CD4-positive, alpha-beta T cell (primary cell): ENCODE measurements around the gene TSPAN33. TPM values are rescaled to one million over a fixed set of nuclear protein-coding genes. Genes with fewer than 3 reads are reported as not detected.

Experiments used
- ATAC-seq: fragments of 200-7000 bp; cut with Tn5 transposase; one replicate; pipeline ENCODE4 v1.10.0; 2022; ENCODE audit warnings: mild to moderate bottlenecking; ENCODE audit not compliant: poor library complexity
- CTCF ChIA-PET: fragments of 350-600 bp; sonication (Branson Sonifier 250); formaldehyde crosslinking; loops from one replicate; lab custom pipeline; 2021; ENCODE audit warnings: antibody characterized with exemption, inconsistent platforms; lab: Charles Lee
- POLR2A ChIA-PET: fragments of 350-600 bp; sonication (Branson Sonifier 250); formaldehyde crosslinking; loops from one replicate; lab custom pipeline; 2021; ENCODE audit warnings: antibody characterized with exemption, inconsistent platforms; lab: Charles Lee
- DNase-seq, 14 experiments: peaks; one replicate each; pipeline ENCODE4 v3.0.0-alpha.2; 2013 to 2020; ENCODE audit warnings: mixed read lengths in 2 of 14
- H3K27ac ChIP-seq, 2 donors: one replicate each; pipeline versions ENCODE4 v1.5.1 to v1.7.0; 2013; ENCODE audit warnings: low read length in 2 of 2, low read depth in 1 of 2, mild to moderate bottlenecking in 1 of 2
- H3K27me3 ChIP-seq, 2 experiments: 1 replicate in 1 of 2; 2 replicates in 1 of 2; pipeline versions ENCODE4 v1.6.1 to v1.7.0; 2013; ENCODE audit warnings: low read length in 2 of 2, control low read depth in 1 of 2, mild to moderate bottlenecking in 1 of 2, moderate library complexity in 1 of 2; ENCODE audit not compliant: insufficient read depth in 2 of 2, control insufficient read depth in 1 of 2
- H3K36me3 ChIP-seq: one replicate; pipeline ENCODE4 v1.6.1; 2013; ENCODE audit warnings: low read length, control low read depth; ENCODE audit not compliant: insufficient read depth
- H3K4me1 ChIP-seq: one replicate; pipeline ENCODE4 v1.6.1; 2013; ENCODE audit warnings: low read length, control low read depth; ENCODE audit not compliant: insufficient read depth
- H3K4me3 ChIP-seq: one replicate; pipeline ENCODE4 v1.5.1; 2013; ENCODE audit warnings: mild to moderate bottlenecking, low read length, moderate library complexity
- H3K9me3 ChIP-seq, 2 experiments: 1 replicate in 1 of 2; 2 replicates in 1 of 2; pipeline versions ENCODE4 v1.6.1 to v1.7.0; 2013; ENCODE audit warnings: low read length in 2 of 2, mild to moderate bottlenecking in 2 of 2, control low read depth in 1 of 2, moderate library complexity in 1 of 2; ENCODE audit not compliant: control insufficient read depth in 1 of 2, insufficient read depth in 1 of 2
- H3K27ac Mint-ChIP-seq: one replicate; pipeline ENCODE4 v1.8.0; 2020; ENCODE audit warnings: mixed read lengths
- H3K27me3 Mint-ChIP-seq: one replicate; pipeline ENCODE4 v1.8.0; 2021; ENCODE audit warnings: mixed read lengths
- H3K36me3 Mint-ChIP-seq: one replicate; pipeline ENCODE4 v1.8.0; 2021; ENCODE audit warnings: low read depth, mixed read lengths
- H3K4me1 Mint-ChIP-seq: one replicate; pipeline ENCODE4 v1.8.0; 2021; ENCODE audit warnings: low read depth, mixed read lengths
- H3K4me3 Mint-ChIP-seq: one replicate; pipeline ENCODE4 v1.8.0; 2020; ENCODE audit warnings: mild to moderate bottlenecking, mixed read lengths
- H3K9me3 Mint-ChIP-seq: one replicate; pipeline ENCODE4 v1.8.0; 2020; ENCODE audit warnings: mixed read lengths
- CTCF ChIP-seq: fragments of 200-600 bp; IDR thresholded peaks from one replicate; pipeline ENCODE4 v1.8.0; 2022; ENCODE audit warnings: antibody characterized with exemption, mild to moderate bottlenecking
- intact Hi-C, 2 experiments: fragments of 100-400 bp; cut with DNase I in 1 of 2; cut with micrococcal nuclease in 1 of 2; formaldehyde crosslinking; loops; one replicate each; pipeline versions ENCODE4 v1.15.1 to v1.9.0; 2023 to 2025; cut with DNase I, micrococcal nuclease
- total RNA-seq, 174 experiments: library from RNA in 2 of 174; stranded (reverse) in 2 of 174; gene quantifications; one replicate each; pipeline ENCODE4 v1.2.3 and lab custom pipeline; 2021 to 2026

Gene TSPAN33
- total RNA-seq, 2 experiments from 2014 or later = 3.6 to 4.1 TPM

DNA sequence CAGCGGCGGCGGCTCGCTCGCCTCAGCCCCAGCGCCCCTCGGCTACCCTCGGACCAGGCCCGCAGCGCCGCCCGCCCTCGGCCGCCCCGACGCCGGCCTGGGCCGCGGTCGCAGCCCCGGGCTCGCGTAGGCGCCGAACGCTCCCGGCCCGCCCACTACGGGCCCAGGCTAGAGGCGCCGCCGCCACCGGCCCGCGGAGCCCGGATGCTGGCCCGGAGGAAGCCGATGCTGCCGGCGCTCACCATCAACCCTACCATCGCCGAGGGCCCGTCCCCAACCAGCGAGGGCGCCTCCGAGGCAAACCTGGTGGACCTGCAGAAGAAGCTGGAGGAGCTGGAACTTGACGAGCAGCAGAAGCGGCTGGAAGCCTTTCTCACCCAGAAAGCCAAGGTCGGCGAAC lies 18.2 kb upstream of the TSPAN33 start:
- H3K27ac ChIP-seq = no peak overlapping the region
- no peaks in the 10 kb centered on the region for H3K4me1 ChIP-seq
- ChIA-PET POLR2A (interaction anchor here (0.6 kb wide), 1 partner anchor 145 kb away, joined by 4 read pairs; no protein-coding TSS in a partner anchor), CTCF (interaction anchor here (1.3 kb wide), 1 partner anchor 37 kb away, joined by 3 read pairs; no protein-coding TSS in a partner anchor)
- Mint-ChIP-seq H3K27ac (no peak overlapping the region), H3K4me3 (no peak overlapping the region), H3K27me3 (no peaks in the 10 kb centered on the region), H3K4me1 (no peaks in the 10 kb centered on the region), H3K9me3 (peaks cover 2% of the 10 kb centered on the region), H3K36me3 (no peaks in the 10 kb centered on the region)
- H3K36me3 ChIP-seq = no peaks in the 10 kb centered on the region
- ATAC-seq (no peak), DNase-seq (no peak)
- no peak for TF ChIP-seq CTCF
- peaks cover 0 to 2% of the 10 kb centered on the region in 2 experiments for H3K27me3 ChIP-seq
- intact Hi-C loops = no loop called here
- peaks cover 0 to 8% of the 10 kb centered on the region in 2 experiments for H3K9me3 ChIP-seq
- no peak overlapping the region for H3K4me3 ChIP-seq

GRCh38 chr7:129127154-129127553 lies 17.4 kb upstream of the TSPAN33 start:
- Mint-ChIP-seq H3K27ac (no peak overlapping the region), H3K9me3 (no peaks in the 10 kb centered on the region), H3K4me1 (no peaks in the 10 kb centered on the region), H3K36me3 (no peaks in the 10 kb centered on the region), H3K27me3 (no peaks in the 10 kb centered on the region), H3K4me3 (no peak overlapping the region)
- ATAC-seq (no peak), DNase-seq (no peak)
- ChIA-PET CTCF (no interaction called here), POLR2A (no interaction called here)
- Histone ChIP-seq H3K4me3 (no peak overlapping the region), H3K4me1 (no peaks in the 10 kb centered on the region), H3K36me3 (no peaks in the 10 kb centered on the region), H3K9me3 (peaks cover 0 to 8% of the 10 kb centered on the region in 2 experiments), H3K27me3 (peaks cover 0 to 2% of the 10 kb centered on the region in 2 experiments), H3K27ac (no peak overlapping the region)
- no peak for TF ChIP-seq CTCF
- intact Hi-C loops = no loop called here

DNA sequence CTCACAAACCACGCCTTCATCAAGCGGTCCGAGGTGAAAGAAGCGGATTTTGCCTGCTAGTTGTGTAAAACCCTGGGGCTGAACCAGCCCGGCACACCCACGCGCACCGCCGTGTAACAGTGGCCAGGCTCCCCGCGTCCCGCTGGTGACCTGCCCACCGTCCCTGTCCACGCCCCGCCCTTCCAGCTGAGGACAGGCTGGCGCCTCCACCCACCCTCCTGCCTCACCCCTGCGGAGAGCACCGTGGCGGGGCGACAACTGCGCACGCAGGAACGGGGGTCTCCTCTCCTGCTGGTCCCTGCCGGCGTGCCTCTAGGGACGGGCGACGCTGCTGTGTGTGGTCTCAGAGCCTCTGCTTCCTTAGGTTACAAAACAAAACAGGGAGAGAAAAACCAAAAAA lies 16.9 kb upstream of the TSPAN33 start:
- ChIA-PET POLR2A (no interaction called here), CTCF (no interaction called here)
- no peak for TF ChIP-seq CTCF
- Histone ChIP-seq H3K4me3 (no peak overlapping the region), H3K9me3 (peaks cover 0 to 8% of the 10 kb centered on the region in 2 experiments), H3K4me1 (no peaks in the 10 kb centered on the region), H3K27me3 (peaks cover 0 to 2% of the 10 kb centered on the region in 2 experiments), H3K36me3 (no peaks in the 10 kb centered on the region), H3K27ac (no peak overlapping the region)
- no peaks in the 10 kb centered on the region for H3K9me3 Mint-ChIP-seq
- H3K4me1 Mint-ChIP-seq = no peaks in the 10 kb centered on the region
- ATAC-seq (no peak), DNase-seq (no peak)
- no peaks in the 10 kb centered on the region for H3K36me3 Mint-ChIP-seq
- no peak overlapping the region for H3K27ac Mint-ChIP-seq
- H3K4me3 Mint-ChIP-seq = no peak overlapping the region
- intact Hi-C loops = no loop called here
- no peaks in the 10 kb centered on the region for H3K27me3 Mint-ChIP-seq
